Suprapubic skin (tissue), 3 donors: Measurements from ENCODE around the gene CDC42SE2.

ENCODE experiments used
- CTCF ChIP-seq, 2 donors: fragments of 200-600 bp in 1 of 2; fragments of 450-650 bp in 1 of 2; sonication (generic) in 1 of 2; IDR thresholded peaks; one replicate each; pipeline ENCODE4 v1.5.1; 2016 to 2019; ENCODE audit warnings: antibody characterized with exemption in 2 of 2, mild to moderate bottlenecking in 1 of 2, moderate library complexity in 1 of 2
- POLR2A ChIP-seq, 2 donors: fragments of 450-650 bp; IDR thresholded peaks; one replicate each; pipeline ENCODE4 v1.6.1; 2017; ENCODE audit warnings: antibody characterized with exemption in 2 of 2, mild to moderate bottlenecking in 2 of 2, moderate library complexity in 2 of 2

GRCh38 chr5:131423056-131423455 lies 159.2 kb downstream of the CDC42SE2 start:
- TF ChIP-seq POLR2A (IDR thresholded peaks at IDR 0.05) (no peak), CTCF (IDR thresholded peaks at IDR 0.05) (peak in 1 of 2 donors; percentile 17)
